Prostate gland (tissue), 2 donors: Measurements from ENCODE around the gene TRAK1. TPM values are rescaled to one million over a fixed set of nuclear protein-coding genes. Genes with fewer than 3 reads are reported as not detected.
"Not testable (repeated sequence)": the region's sequence is repeated elsewhere in the genome, so short reads cannot be mapped to it uniquely, and the experiment has no call there.

ENCODE experiments used
- DNase-seq: peaks from one replicate; pipeline ENCODE4 v3.0.0-alpha.2; 2019; ENCODE audit warnings: low spot score
- H3K27ac ChIP-seq, 2 donors: fragments of 200-600 bp; sonication (generic); 2 replicates each; pipeline ENCODE4 v1.5.1; 2017 to 2019
- H3K27me3 ChIP-seq: fragments of 200-600 bp; sonication (generic); replicated peaks from 2 replicates; pipeline ENCODE4 v1.5.1; 2019; ENCODE audit not compliant: insufficient read depth
- H3K36me3 ChIP-seq, 2 donors: fragments of 200-600 bp; sonication (generic); 1 replicate in 1 of 2; 2 replicates in 1 of 2; pipeline versions ENCODE4 v1.5.1 to v1.8.1; 2017 to 2019
- H3K4me1 ChIP-seq: fragments of 200-600 bp; sonication (generic); replicated peaks from 2 replicates; pipeline ENCODE4 v1.5.1; 2019
- H3K4me3 ChIP-seq, 2 donors: fragments of 200-600 bp; sonication (generic); 2 replicates each; pipeline ENCODE4 v1.5.1; 2017 to 2019
- H3K9me3 ChIP-seq: fragments of 200-600 bp; sonication (generic); 2 replicates; pipeline ENCODE4 v1.5.1; 2017
- CTCF ChIP-seq, 4 experiments: fragments of 200-600 bp in 2 of 4; fragments of 450-650 bp in 2 of 4; sonication (generic) in 2 of 4; IDR thresholded peaks; 1 replicate in 3 of 4; 2 replicates in 1 of 4; pipeline ENCODE4 v1.5.1; 2016 to 2019; ENCODE audit warnings: antibody characterized with exemption in 4 of 4, mild to moderate bottlenecking in 2 of 4, moderate library complexity in 2 of 4
- POLR2A ChIP-seq: fragments of 450-650 bp; IDR thresholded peaks from one replicate; pipeline ENCODE4 v1.6.1; 2016; ENCODE audit warnings: antibody characterized with exemption, mild to moderate bottlenecking
- POLR2AphosphoS5 ChIP-seq: sonication (generic); formaldehyde crosslinking; IDR thresholded peaks from one replicate; pipeline ENCODE4 v1.6.1; 2017; ENCODE audit warnings: antibody characterized with exemption
- WGBS: methylation state at CpG from one replicate; pipeline ENCODE4 v1.1.5; 2018; 5-methylcytosine and 5-hydroxymethylcytosine counted together
- intact Hi-C: fragments of 100-400 bp; cut with DNase I; formaldehyde crosslinking; loops from one replicate; pipeline ENCODE4 v1.14.2; 2022
- total RNA-seq, 2 donors: library from RNA; depleted of rRNA; stranded (reverse); fragments of >200 nt; gene quantifications; one replicate each; pipeline ENCODE4 v1.1.0, GENCODE V29; 2016

Gene TRAK1
- total RNA-seq, 2 donors from 2014 or later: 35.6 to 80.3 TPM

DNA sequence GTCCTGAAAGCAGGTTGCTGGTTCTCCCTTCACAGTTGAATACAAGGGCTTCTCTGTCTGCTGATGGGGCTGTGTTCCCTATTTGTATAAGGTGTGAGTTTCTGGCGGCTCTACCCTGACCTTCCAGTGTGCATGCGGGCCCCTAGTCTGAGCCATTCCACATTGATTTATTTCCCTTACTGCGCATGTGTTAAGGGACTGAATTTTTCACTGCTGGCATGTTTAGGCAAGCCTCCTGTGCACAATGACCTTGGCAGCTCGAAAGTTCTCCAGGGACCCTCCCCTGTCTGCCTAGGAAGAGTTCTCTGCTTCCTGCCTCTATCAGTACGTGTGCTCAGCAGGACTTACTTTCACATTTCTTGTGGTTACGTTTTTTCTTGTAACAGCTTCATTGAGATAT is 11.4 kb downstream of the TRAK1 start:
- Histone ChIP-seq H3K36me3 (no peaks in the 10 kb centered on the region), H3K4me1 (no peaks in the 10 kb centered on the region), H3K4me3 (no peak overlapping the region), H3K9me3 (no peaks in the 10 kb centered on the region), H3K27ac (no peak overlapping the region), H3K27me3 (no peaks in the 10 kb centered on the region)
- DNase-seq: no peak
- no peak for TF ChIP-seq POLR2AphosphoS5
- intact Hi-C loops: loop anchor here (5.0 kb wide), 1 partner anchor 90 kb away; no protein-coding TSS in a partner anchor
- WGBS: 37% methylated on average over 6 of the region's 6 CpGs

DNA sequence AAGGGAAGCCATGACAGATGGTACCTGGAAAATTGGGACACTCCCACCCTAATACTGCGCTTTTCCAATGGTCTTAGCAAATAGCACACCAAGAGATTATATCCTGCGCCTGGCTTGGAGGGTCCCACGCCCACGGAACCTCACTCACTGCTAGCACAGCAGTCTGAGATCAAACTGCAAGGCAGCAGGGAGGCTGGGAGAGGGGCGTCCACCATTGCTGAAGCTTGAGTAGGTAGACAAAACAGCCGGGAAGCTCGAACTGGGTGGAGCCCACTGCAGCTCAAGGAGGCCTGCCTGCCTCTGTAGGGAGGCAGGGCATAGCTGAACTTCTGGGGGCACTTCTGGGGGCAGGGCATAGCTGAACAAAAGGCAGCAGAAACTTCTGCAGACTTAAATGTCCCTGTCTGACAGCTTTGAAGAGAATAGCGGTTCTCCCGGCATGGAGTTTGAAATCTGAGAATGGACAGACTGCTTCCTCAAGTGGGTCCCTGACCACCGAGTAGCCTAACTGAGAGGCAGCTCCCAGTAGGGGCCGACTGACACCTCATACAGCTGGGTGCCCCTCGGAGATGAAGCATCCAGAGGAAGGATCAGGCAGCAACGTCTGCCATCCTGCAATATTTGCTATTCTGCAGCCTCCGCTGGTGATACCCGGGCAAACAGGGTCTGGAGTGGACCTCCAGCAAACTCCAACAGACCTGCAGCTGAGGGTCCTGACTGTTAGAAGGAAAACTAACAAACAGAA is 12.9 kb downstream of the TRAK1 start:
- H3K36me3 ChIP-seq, H3K4me3 ChIP-seq, H3K27ac ChIP-seq, H3K4me1 ChIP-seq, H3K9me3 ChIP-seq, H3K27me3 ChIP-seq, DNase-seq: not testable (repeated sequence)
- intact Hi-C loops: loop anchor here (5.0 kb wide), 1 partner anchor 88 kb away; no protein-coding TSS in a partner anchor
- 93% methylated on average over 15 of the region's 15 CpGs for WGBS

DNA sequence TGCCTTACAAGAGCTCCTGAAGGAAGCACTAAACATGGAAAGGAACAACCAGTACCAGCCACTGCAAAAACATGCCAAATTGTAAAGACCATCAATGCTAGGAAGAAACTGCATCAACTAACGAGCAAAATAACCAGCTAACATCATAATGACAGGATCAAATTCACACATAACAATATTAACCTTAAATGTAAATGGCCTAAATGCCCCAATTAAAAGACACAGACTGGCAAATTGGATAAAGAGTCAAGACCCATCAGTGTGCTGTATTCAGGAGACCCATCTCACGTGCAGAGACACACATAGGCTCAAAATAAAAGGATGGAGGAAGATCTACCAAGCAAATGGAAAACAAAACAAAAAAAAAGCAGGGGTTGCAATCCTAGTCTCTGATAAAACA is 14.8 kb downstream of the TRAK1 start:
- H3K4me3 ChIP-seq, intact Hi-C loops: not testable (repeated sequence)

DNA sequence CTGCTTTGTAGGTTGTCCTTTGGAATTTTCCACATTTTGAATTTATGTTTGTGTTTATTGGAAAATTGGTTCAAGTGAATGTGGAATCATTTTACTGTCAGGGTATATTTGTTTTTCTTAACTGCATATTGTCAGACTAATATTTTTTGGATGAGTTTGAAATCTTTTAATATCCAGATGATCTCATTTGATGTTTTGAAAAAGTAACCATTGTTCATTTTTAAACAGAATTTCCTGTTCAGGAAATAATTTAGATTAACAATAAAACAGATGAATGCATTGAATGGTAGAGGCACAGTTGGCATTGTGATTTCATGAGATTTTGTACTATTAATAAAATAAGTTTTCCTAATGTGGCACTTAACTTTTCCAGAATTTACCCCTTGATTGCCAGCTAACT is 15.5 kb downstream of the TRAK1 start:
- no peak overlapping the region for H3K4me3 ChIP-seq
- no peak for DNase-seq
- no peaks in the 10 kb centered on the region for H3K36me3 ChIP-seq
- no peaks in the 10 kb centered on the region for H3K4me1 ChIP-seq
- no peak overlapping the region for H3K27ac ChIP-seq
- intact Hi-C loops: no loop called here
- no peak for TF ChIP-seq CTCF (IDR thresholded peaks at IDR 0.05)
- no peak for TF ChIP-seq POLR2AphosphoS5
- TF ChIP-seq POLR2A: no peak
- H3K9me3 ChIP-seq: no peaks in the 10 kb centered on the region
- H3K27me3 ChIP-seq: no peaks in the 10 kb centered on the region

More for the DNA sequence above, 14.8 kb downstream of the TRAK1 start:
- not testable (repeated sequence) for H3K27ac ChIP-seq, H3K27me3 ChIP-seq, H3K9me3 ChIP-seq, H3K4me1 ChIP-seq, DNase-seq, H3K36me3 ChIP-seq
- 93% methylated on average over 2 of the region's 2 CpGs for WGBS

DNA sequence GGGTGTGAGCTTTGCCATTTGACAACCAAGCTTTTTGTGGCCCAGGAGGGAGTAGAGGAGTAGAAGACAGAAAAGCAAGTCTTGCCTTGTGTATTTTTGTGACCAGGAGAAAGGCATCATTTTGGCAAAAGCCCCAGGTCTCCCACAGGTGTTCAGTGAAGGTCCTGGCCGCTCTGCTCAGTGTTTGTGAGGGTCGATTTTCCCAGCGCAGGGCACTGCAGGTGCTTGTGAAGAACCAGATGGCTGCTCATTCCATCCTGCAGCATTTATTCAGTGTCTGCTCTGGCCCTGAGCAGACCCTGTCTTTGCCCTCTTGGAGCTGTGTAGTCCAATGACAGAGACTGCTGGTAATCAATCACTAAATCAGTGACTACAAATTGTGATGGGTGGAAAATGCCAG is 19.5 kb downstream of the TRAK1 start:
- 77% methylated on average over 3 of the region's 3 CpGs for WGBS

GRCh38 chr3:42114130-42114725 is 23.1 kb downstream of the TRAK1 start:
- peaks cover 7% of the 10 kb centered on the region for H3K4me1 ChIP-seq
- H3K4me3 ChIP-seq: no peak overlapping the region
- TF ChIP-seq CTCF (IDR thresholded peaks at IDR 0.05) (no peak), POLR2AphosphoS5 (no peak), POLR2A (no peak)
- no peak for DNase-seq
- no peak overlapping the region for H3K27ac ChIP-seq
- intact Hi-C loops: no loop called here
- 66% methylated on average over 4 of the region's 4 CpGs for WGBS
- H3K9me3 ChIP-seq: no peaks in the 10 kb centered on the region
- H3K27me3 ChIP-seq: no peaks in the 10 kb centered on the region
- no peaks in the 10 kb centered on the region for H3K36me3 ChIP-seq

More for the DNA sequence above, 19.5 kb downstream of the TRAK1 start:
- no peaks in the 10 kb centered on the region for H3K4me1 ChIP-seq
- H3K27me3 ChIP-seq: no peaks in the 10 kb centered on the region
- no peaks in the 10 kb centered on the region for H3K36me3 ChIP-seq
- intact Hi-C loops: no loop called here
- H3K4me3 ChIP-seq: no peak overlapping the region
- H3K27ac ChIP-seq: no peak overlapping the region
- no peaks in the 10 kb centered on the region for H3K9me3 ChIP-seq
- DNase-seq: no peak
- TF ChIP-seq CTCF (IDR thresholded peaks at IDR 0.05): no peak
- TF ChIP-seq POLR2AphosphoS5: no peak
- no peak for TF ChIP-seq POLR2A
